ENCODE data around the gene GREM1.

The GREM1 gene

GRCh38 chr15:32784581-32784980, 66.8 kb downstream of the GREM1 start:
- DNase-seq (ENCODE audit: low spot score) = no peak

DNA sequence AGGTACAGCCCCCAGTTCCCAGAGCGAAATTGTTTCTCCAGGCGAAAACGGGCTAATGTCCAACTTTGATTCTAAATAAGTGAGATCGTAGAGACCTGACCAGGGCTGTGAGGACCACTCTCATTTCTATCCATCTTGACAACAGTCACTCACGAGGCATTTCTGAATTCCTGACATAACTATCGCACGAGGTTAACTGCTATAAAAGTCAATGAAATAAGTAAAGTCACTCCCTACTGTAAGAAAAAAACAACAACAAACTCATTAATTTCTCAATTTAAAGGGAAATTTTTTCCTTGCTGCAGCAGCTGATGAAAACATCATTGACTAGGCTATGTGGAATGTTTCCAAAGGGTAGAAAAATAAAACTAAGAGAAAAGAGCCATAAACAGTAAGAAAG, 69.1 kb downstream of the GREM1 start:
- no peak for DNase-seq (ENCODE audit: low spot score)

DNA sequence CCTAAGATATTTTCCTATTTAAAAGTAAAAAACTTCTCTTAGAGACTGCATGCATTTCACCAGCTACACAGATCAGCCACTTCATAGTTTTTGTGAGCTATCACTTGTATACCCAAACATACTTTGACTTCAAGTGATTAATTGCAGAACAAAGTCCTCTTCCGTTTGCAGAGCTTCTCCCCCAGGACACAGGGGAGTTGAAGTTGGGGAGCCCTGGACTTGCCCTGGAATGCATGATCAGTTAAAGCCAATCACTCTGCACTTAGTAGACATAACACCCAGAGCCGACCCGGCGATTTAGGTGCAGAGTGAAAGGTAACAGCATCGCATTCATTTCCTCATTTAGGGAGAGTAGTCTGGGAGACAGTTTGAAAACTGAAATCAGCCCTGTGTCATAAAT, 70.1 kb downstream of the GREM1 start:
- DNase-seq (ENCODE audit: low spot score) = no peak

DNA sequence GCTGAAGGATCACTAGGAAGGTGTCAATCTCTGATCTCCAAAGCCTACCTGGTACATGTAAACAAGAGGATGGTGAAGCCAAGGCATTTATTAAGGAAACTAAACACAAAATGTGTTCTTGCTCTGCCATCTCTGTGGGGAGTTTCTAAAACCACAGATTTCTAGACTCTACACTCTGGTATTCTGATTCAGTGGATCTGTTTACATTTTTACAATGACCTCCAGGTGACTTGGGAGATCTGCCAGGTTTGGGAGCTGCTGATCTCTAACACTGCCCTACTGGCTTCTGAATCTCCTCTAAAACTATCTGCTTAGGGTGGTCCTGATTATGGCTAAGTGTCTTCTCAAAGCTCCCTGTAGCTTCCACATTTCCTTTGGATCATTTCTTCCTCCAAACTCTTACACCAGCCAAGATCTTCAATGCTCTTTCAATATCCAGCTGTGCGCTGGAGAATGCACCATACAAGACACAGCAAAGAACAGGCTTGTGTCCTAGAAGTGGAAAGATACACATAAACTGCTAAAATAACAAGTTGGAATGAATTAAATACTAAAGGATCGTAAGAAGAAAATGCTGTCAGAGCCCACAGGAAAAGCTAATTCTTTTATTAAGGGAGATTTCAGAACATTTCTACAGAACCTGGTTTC, 72.7 kb downstream of the GREM1 start:
- no peak for DNase-seq (ENCODE audit: low spot score)

DNA sequence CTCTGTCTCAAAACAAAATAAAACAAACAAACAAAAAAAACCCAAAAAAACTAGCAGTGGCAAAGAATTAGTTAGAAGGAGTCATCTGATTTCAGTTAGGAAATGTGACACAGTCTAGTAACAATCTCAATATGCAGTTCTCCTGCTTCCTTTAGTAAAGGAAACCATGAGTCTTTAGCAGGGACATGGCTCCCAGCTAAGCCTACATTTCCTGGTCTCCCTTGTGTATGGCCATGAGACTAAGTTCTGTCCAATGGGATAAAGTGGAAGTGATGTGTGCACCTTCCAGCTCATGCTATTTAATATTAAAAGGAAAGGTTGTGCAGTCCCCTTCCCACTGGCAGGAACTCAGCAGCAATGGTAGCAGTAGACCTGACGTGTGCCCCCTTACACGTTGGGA, 74.6 kb downstream of the GREM1 start:
- no peak for DNase-seq (ENCODE audit: low spot score)
